Measurements from ENCODE around the gene OR2B2. TPM values are rescaled to one million over a fixed set of nuclear protein-coding genes. Genes with fewer than 3 reads are reported as not detected.
A peak's percentile ranks its signal among the peaks of the same experiment; 100 is the strongest.
"Not testable (repeated sequence)": the region's sequence is repeated elsewhere in the genome, so short reads cannot be mapped to it uniquely, and the experiment has no call there.

Gene OR2B2
- total RNA-seq, 1 experiment from 2014 or later = not detected

DNA sequence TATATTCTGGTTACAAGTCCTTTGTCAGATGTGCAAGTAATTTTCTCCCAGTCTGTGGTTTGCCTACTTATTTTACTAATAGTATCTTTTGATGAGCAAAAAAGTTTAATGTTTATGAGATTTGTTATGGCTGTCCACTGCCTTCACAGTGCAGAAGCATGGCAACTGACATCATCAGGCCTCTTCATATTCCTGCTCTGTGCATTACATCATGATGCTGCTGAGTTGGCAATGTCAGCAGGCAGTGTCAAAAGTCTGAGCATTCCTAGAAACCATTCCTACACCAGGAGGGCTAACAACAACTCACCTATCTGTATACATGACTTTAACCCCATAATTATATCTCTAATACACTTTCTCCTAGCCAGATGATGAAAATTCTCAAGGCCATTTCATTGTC, 10.8 kb upstream of the OR2B2 start (continued):
- TF ChIP-seq, protein P1, sequence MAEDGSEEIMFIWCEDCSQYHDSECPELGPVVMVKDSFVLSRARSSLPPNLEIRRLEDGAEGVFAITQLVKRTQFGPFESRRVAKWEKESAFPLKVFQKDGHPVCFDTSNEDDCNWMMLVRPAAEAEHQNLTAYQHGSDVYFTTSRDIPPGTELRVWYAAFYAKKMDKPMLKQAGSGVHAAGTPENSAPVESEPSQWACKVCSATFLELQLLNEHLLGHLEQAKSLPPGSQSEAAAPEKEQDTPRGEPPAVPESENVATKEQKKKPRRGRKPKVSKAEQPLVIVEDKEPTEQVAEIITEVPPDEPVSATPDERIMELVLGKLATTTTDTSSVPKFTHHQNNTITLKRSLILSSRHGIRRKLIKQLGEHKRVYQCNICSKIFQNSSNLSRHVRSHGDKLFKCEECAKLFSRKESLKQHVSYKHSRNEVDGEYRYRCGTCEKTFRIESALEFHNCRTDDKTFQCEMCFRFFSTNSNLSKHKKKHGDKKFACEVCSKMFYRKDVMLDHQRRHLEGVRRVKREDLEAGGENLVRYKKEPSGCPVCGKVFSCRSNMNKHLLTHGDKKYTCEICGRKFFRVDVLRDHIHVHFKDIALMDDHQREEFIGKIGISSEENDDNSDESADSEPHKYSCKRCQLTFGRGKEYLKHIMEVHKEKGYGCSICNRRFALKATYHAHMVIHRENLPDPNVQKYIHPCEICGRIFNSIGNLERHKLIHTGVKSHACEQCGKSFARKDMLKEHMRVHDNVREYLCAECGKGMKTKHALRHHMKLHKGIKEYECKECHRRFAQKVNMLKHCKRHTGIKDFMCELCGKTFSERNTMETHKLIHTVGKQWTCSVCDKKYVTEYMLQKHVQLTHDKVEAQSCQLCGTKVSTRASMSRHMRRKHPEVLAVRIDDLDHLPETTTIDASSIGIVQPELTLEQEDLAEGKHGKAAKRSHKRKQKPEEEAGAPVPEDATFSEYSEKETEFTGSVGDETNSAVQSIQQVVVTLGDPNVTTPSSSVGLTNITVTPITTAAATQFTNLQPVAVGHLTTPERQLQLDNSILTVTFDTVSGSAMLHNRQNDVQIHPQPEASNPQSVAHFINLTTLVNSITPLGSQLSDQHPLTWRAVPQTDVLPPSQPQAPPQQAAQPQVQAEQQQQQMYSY (CRISPR knock-in tag; IDR thresholded peaks at IDR 0.05) = no peak

DNA sequence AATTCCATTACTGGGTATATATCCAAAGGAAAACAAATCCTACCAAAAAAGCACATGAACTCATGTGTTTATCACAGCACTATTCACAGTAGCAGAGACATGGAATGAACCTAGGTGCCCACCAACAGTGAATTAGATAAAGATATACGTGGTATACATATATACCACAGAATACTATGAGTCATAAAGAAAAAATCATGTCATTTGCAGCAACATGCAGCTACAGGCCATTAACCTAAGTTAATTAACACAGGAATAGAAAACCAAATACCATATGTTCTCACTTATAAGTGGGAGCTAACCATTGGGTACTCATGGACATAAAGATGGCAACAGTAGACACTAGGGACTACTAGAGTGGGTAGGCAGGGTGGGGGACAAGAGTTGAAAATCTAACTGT, 4.2 kb downstream of the OR2B2 start:
- Mint-ChIP-seq H3K27me3 (ENCODE audit: low read depth) (no peaks in the 10 kb centered on the region), H3K4me3 (no peak overlapping the region), H3K9me3 (no peaks in the 10 kb centered on the region), H3K36me3 (no peaks in the 10 kb centered on the region), H3K27ac (no peak overlapping the region), H3K4me1 (0 out of 2 replicates have a peak, but pooled peaks cover 3% of the 10 kb centered on the region)
- CTCF ChIA-PET = no interaction called here
- DNase-seq (ENCODE audit: low spot score) (no peak), ATAC-seq (no peak)
- POLR2A ChIA-PET = no interaction called here
- TF ChIP-seq, protein P2, sequence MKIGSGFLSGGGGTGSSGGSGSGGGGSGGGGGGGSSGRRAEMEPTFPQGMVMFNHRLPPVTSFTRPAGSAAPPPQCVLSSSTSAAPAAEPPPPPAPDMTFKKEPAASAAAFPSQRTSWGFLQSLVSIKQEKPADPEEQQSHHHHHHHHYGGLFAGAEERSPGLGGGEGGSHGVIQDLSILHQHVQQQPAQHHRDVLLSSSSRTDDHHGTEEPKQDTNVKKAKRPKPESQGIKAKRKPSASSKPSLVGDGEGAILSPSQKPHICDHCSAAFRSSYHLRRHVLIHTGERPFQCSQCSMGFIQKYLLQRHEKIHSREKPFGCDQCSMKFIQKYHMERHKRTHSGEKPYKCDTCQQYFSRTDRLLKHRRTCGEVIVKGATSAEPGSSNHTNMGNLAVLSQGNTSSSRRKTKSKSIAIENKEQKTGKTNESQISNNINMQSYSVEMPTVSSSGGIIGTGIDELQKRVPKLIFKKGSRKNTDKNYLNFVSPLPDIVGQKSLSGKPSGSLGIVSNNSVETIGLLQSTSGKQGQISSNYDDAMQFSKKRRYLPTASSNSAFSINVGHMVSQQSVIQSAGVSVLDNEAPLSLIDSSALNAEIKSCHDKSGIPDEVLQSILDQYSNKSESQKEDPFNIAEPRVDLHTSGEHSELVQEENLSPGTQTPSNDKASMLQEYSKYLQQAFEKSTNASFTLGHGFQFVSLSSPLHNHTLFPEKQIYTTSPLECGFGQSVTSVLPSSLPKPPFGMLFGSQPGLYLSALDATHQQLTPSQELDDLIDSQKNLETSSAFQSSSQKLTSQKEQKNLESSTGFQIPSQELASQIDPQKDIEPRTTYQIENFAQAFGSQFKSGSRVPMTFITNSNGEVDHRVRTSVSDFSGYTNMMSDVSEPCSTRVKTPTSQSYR (CRISPR knock-in tag; IDR thresholded peaks at IDR 0.05) = no peak
- no peak for TF ChIP-seq NFYB (CRISPR knock-in tag; conservative IDR thresholded peaks at IDR 0.05; ENCODE audit: low read depth)
- no peak for TF ChIP-seq ZNF423 (CRISPR knock-in tag; IDR thresholded peaks at IDR 0.05)
- TF ChIP-seq, protein P3, sequence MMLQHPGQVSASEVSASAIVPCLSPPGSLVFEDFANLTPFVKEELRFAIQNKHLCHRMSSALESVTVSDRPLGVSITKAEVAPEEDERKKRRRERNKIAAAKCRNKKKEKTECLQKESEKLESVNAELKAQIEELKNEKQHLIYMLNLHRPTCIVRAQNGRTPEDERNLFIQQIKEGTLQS (CRISPR knock-in tag; conservative IDR thresholded peaks at IDR 0.05) = no peak

DNA sequence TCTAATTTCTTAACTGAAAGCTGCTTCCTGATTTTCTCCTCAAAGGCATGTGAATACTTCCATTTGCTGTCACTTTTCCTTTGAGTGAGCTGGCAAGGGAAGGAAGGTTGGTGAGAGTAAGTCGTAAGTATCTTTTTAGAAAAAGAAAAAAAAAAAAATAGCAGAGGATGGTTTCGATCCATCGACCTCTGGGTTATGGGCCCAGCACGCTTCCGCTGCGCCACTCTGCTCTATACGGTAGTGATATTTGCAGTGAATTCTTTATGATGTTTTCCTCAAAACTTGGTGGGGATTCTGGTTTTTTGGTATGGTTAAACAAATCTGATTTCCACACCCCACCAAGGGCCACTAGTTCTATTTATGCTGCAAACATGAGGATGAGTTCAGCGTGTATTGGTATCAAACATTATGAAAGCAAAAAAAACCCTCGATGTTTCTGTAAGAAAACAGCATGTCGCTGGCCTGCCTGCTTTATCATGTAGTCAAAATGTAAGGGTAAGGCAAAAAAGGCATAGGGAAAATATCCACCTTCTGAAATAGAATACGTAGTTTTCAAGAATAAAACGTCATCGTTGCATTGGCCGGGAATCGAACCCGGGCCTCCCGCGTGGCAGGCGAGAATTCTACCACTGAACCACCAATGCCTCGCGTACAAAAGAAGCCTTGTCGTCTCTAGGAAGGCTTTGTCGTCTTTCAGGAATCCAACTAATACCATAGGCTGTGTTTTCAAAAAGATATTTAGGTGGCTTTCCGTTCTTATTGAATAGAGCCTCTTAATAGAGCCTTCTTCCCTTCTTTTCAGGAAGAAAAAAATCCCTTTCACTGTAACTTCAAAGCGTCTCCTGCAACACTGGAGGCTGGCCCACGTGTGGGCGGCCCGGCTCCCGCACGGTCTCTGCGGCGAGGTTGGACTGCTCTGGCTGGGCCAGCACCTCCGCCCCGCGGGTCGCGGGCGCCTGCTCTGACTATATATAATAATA, 9.6 kb downstream of the OR2B2 start:
- ATAC-seq (peak; percentile 79), DNase-seq (ENCODE audit: low spot score) (peak; percentile 82)
- CTCF ChIA-PET = interaction anchor here (0.6 to 1.3 kb wide), 4 partner anchors 106 to 870 kb away, joined by 3 read pairs; no protein-coding TSS in a partner anchor
- POLR2A ChIA-PET = interaction anchor here (0.6 to 1.4 kb wide), 10 partner anchors 10 to 909 kb away, joined by 3 to 12 read pairs (median 3); a partner anchor contains a TSS
- Mint-ChIP-seq H3K4me1 (peaks cover 36% of the 10 kb centered on the region), H3K27ac (peak overlapping the region; percentile 89), H3K36me3 (no peaks in the 10 kb centered on the region; the same call in 1 of the 2 replicates), H3K4me3 (peak overlapping the region; percentile 88), H3K27me3 (ENCODE audit: low read depth) (0 out of 2 replicates have a peak, but pooled peaks cover 3% of the 10 kb centered on the region), H3K9me3 (no peaks in the 10 kb centered on the region)
- TF ChIP-seq, protein P4, sequence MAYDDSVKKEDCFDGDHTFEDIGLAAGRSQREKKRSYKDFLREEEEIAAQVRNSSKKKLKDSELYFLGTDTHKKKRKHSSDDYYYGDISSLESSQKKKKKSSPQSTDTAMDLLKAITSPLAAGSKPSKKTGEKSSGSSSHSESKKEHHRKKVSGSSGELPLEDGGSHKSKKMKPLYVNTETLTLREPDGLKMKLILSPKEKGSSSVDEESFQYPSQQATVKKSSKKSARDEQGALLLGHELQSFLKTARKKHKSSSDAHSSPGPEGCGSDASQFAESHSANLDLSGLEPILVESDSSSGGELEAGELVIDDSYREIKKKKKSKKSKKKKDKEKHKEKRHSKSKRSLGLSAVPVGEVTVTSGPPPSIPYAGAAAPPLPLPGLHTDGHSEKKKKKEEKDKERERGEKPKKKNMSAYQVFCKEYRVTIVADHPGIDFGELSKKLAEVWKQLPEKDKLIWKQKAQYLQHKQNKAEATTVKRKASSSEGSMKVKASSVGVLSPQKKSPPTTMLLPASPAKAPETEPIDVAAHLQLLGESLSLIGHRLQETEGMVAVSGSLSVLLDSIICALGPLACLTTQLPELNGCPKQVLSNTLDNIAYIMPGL (CRISPR knock-in tag; IDR thresholded peaks at IDR 0.05) = peak; percentile 74
- no peak for TF ChIP-seq NR1H2 (CRISPR knock-in tag; IDR thresholded peaks at IDR 0.05)

DNA sequence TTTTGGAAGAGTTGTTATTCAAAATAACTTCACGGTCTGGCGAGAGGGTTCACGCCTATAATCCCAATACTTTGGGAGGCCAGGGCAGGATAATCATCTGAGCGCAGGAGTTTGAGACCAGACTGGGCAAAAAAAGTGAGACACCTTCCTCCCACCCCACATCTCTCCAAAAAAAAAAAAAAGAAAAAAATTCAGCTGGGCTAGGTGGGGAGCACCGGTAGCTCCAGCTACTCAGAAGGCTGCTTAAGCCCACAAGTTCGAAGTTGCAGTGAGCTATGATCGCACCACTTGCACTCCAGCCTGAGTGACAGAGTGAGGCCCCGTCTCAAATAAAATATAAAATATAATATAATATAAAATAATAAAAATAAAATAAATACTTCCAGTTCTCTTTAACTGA, 10.4 kb downstream of the OR2B2 start:
- ChIA-PET CTCF (interaction anchor here (0.6 to 1.3 kb wide), 4 partner anchors 106 to 871 kb away, joined by 3 read pairs; no protein-coding TSS in a partner anchor), POLR2A (interaction anchor here (0.7 to 1.4 kb wide), 9 partner anchors 9 to 611 kb away, joined by 3 to 12 read pairs (median 3); a partner anchor contains a TSS)
- peak; percentile 39 for ATAC-seq
- Mint-ChIP-seq H3K36me3 (no peaks in the 10 kb centered on the region; the same call in 1 of the 2 replicates), H3K4me1 (peaks cover 43% of the 10 kb centered on the region), H3K9me3 (no peaks in the 10 kb centered on the region), H3K27me3 (ENCODE audit: low read depth) (0 out of 2 replicates have a peak, but pooled peaks cover 3% of the 10 kb centered on the region), H3K27ac (peak overlapping the region; percentile 39; the same call in 1 of the 2 replicates), H3K4me3 (peak overlapping the region; percentile 88)
- DNase-seq (ENCODE audit: low spot score) = no peak
- peak; percentile 38; the same call in 1 of the 2 replicates for TF ChIP-seq HMGA2 (CRISPR knock-in tag; IDR thresholded peaks at IDR 0.05)
- no peak for TF ChIP-seq ZNF396 (CRISPR knock-in tag; IDR thresholded peaks at IDR 0.05; ENCODE audit: borderline replicate concordance)

DNA sequence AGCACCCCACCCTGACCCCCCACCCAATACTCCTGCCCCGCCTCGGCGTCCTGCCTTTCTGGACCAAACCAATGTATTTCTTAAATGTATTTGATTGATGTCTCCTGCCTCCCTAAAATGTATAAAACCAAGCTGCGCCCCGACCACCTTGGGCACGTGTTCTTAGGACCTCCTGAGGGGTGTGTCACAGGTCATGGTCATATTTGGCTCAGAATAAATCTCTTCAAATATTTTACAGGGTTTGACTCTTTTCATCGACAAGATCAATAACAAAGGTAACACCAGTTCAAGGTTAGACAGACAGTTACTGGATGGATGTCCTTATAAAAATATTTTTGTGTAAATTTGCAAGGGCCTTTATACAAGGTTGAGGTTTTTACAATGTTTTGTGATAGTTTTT, 12.0 kb downstream of the OR2B2 start:
- H3K27ac Mint-ChIP-seq; ATAC-seq; H3K36me3 Mint-ChIP-seq; H3K9me3 Mint-ChIP-seq; DNase-seq (ENCODE audit: low spot score); H3K27me3 Mint-ChIP-seq (ENCODE audit: low read depth); H3K4me3 Mint-ChIP-seq; CTCF ChIA-PET; POLR2A ChIA-PET: not testable (repeated sequence)
- H3K4me1 Mint-ChIP-seq = peaks cover 52% of the 10 kb centered on the region

All from WTC11 (cell line).